Trophoblast cell (in vitro differentiated cells and primary cell): ENCODE results near the gene RBPJ.
A peak's percentile ranks its signal among the peaks of the same experiment; 100 is the strongest.

Experiments used
- DNase-seq, 2 donors: peaks; one replicate each; pipeline ENCODE4 v3.0.0-alpha.2; 2016
- H2AFZ ChIP-seq: 2 replicates; pipeline ENCODE4 v1.6.1; 2013; ENCODE audit warnings: low read length, moderate library complexity, mild to moderate bottlenecking; ENCODE audit not compliant: insufficient read depth, poor library complexity
- H2AK5ac ChIP-seq: 2 replicates; pipeline ENCODE4 v1.6.1; 2013; ENCODE audit warnings: mild to moderate bottlenecking, low read length
- H2BK120ac ChIP-seq: 2 replicates; pipeline ENCODE4 v1.6.1; 2013; ENCODE audit warnings: low read length, mild to moderate bottlenecking, moderate library complexity; ENCODE audit not compliant: insufficient read depth, poor library complexity
- H2BK12ac ChIP-seq: 2 replicates; pipeline ENCODE4 v1.6.1; 2013; ENCODE audit warnings: mild to moderate bottlenecking, low read length, moderate library complexity
- H2BK5ac ChIP-seq: 2 replicates; pipeline ENCODE4 v1.6.1; 2013; ENCODE audit warnings: low read length, low read depth, moderate library complexity, mild to moderate bottlenecking; ENCODE audit not compliant: poor library complexity
- H3K14ac ChIP-seq: 2 replicates; pipeline ENCODE4 v1.6.1; 2013; ENCODE audit warnings: mild to moderate bottlenecking, low read length
- H3K18ac ChIP-seq: 2 replicates; pipeline ENCODE4 v1.6.1; 2013; ENCODE audit warnings: mild to moderate bottlenecking, low read length
- H3K23ac ChIP-seq: 2 replicates; pipeline ENCODE4 v1.6.1; 2013; ENCODE audit warnings: low read length
- H3K27ac ChIP-seq: 2 replicates; pipeline ENCODE4 v1.5.1; 2013; ENCODE audit warnings: low read depth, mild to moderate bottlenecking, inconsistent platforms, low read length, moderate library complexity
- H3K27me3 ChIP-seq: 2 replicates; pipeline ENCODE4 v1.6.1; 2013; ENCODE audit warnings: inconsistent platforms, mild to moderate bottlenecking, low read length, moderate library complexity; ENCODE audit not compliant: insufficient read depth
- H3K36me3 ChIP-seq, 2 experiments: 1 replicate in 1 of 2; 2 replicates in 1 of 2; pipeline ENCODE4 v1.6.1; 2013; ENCODE audit warnings: low read length in 2 of 2, mild to moderate bottlenecking in 2 of 2, moderate library complexity in 1 of 2; ENCODE audit not compliant: insufficient read depth in 2 of 2, control insufficient read depth in 1 of 2
- H3K4ac ChIP-seq: 2 replicates; pipeline ENCODE4 v1.6.1; 2013; ENCODE audit warnings: low read depth, mild to moderate bottlenecking, low read length, moderate library complexity
- H3K4me1 ChIP-seq, 2 experiments: 1 replicate in 1 of 2; 2 replicates in 1 of 2; pipeline ENCODE4 v1.6.1; 2013; ENCODE audit warnings: low read length in 2 of 2, mild to moderate bottlenecking in 2 of 2, moderate library complexity in 1 of 2; ENCODE audit not compliant: insufficient read depth in 2 of 2, control insufficient read depth in 1 of 2
- H3K4me2 ChIP-seq: 2 replicates; pipeline ENCODE4 v1.6.1; 2013; ENCODE audit warnings: inconsistent platforms, mild to moderate bottlenecking, low read length, moderate library complexity
- H3K4me3 ChIP-seq: 2 replicates; pipeline ENCODE4 v1.5.1; 2013; ENCODE audit warnings: mild to moderate bottlenecking, low read depth, low read length, inconsistent platforms
- H3K79me1 ChIP-seq: one replicate; pipeline ENCODE4 v1.6.1; 2013; ENCODE audit warnings: low read length
- H3K79me2 ChIP-seq: 2 replicates; pipeline ENCODE4 v1.6.1; 2013; ENCODE audit warnings: low read length, mild to moderate bottlenecking; ENCODE audit not compliant: control insufficient read depth, insufficient read depth, poor library complexity
- H3K9ac ChIP-seq: 2 replicates; pipeline ENCODE4 v1.6.1; 2013; ENCODE audit warnings: mild to moderate bottlenecking, low read length
- H3K9me3 ChIP-seq: 2 replicates; pipeline ENCODE4 v1.6.1; 2013; ENCODE audit warnings: low read depth, mild to moderate bottlenecking, control low read depth, inconsistent platforms, low read length; ENCODE audit not compliant: insufficient read depth
- H4K12ac ChIP-seq: 2 replicates; pipeline ENCODE4 v1.6.1; 2013; ENCODE audit warnings: low read depth, mild to moderate bottlenecking, low read length, moderate library complexity
- H4K8ac ChIP-seq: 2 replicates; pipeline ENCODE4 v1.6.1; 2013; ENCODE audit warnings: low read depth, mild to moderate bottlenecking, low read length, moderate library complexity
- H4K91ac ChIP-seq: one replicate; pipeline ENCODE4 v1.6.1; 2013; ENCODE audit warnings: low read depth, mild to moderate bottlenecking, low read length, moderate library complexity
- WGBS: extraction: QIAGEN DNeasy Blood & Tissue Kit; methylation state at CpG from one replicate; pipeline ENCODE4 v1.1.7; 2013; ENCODE audit warnings: missing lambda C conversion rate; ENCODE audit not compliant: insufficient read length, insufficient coverage; ENCODE audit errors: extremely low coverage; 5-methylcytosine and 5-hydroxymethylcytosine counted together

RBPJ gene

GRCh38 chr4:26402458-26402857 is 81.6 kb downstream of the RBPJ start:
- WGBS: no CpG with 5 or more reads among the region's 3 CpGs

DNA sequence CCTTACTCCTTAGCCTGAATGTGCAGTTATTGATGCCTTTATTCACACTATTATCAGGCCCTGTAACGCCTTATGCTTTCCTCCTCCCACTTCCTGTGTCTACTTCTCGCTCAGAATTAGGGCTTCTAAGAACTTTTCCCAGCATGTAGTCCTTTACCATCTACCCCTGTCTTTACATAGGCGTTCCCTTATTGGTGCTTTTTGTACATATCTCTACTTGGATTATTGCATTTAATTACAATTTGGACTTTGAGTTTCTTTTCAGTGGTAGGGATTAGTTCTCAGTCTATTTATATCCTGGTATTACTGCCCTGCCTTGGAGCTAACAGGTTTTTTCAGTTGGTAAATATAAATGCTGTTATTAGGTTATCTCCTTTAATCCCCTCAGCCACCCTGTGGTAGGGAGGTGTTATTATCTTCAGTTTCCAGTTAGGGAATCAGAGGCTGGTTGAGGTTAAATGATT is 84.0 kb downstream of the RBPJ start:
- no peak overlapping the region for H2BK120ac ChIP-seq
- no peak overlapping the region for H4K91ac ChIP-seq
- H3K4me1 ChIP-seq: no peaks in the 10 kb centered on the region
- H2BK12ac ChIP-seq: no peak overlapping the region
- no peak overlapping the region for H2AK5ac ChIP-seq
- H2AFZ ChIP-seq: no peak overlapping the region
- WGBS: no CpG with 5 or more reads among the region's 3 CpGs
- no peaks in the 10 kb centered on the region for H3K79me2 ChIP-seq
- DNase-seq: no peak
- no peak overlapping the region for H4K12ac ChIP-seq
- H3K9me3 ChIP-seq: peaks cover 2% of the 10 kb centered on the region
- H3K4me3 ChIP-seq: no peak overlapping the region
- H2BK5ac ChIP-seq: no peak overlapping the region
- H3K4ac ChIP-seq: no peak overlapping the region
- H3K27ac ChIP-seq: no peak overlapping the region
- peaks cover 2% of the 10 kb centered on the region for H3K79me1 ChIP-seq
- H3K36me3 ChIP-seq: peaks cover 3 to 4% of the 10 kb centered on the region in 2 experiments
- H3K27me3 ChIP-seq: no peaks in the 10 kb centered on the region
- H3K9ac ChIP-seq: no peak overlapping the region
- no peak overlapping the region for H3K23ac ChIP-seq
- no peak overlapping the region for H3K4me2 ChIP-seq
- H4K8ac ChIP-seq: no peak overlapping the region
- H3K14ac ChIP-seq: no peak overlapping the region
- H3K18ac ChIP-seq: no peak overlapping the region

More at GRCh38 chr4:26402458-26402857, 81.6 kb downstream of the RBPJ start:
- Histone ChIP-seq H3K36me3 (peaks cover 0 to 4% of the 10 kb centered on the region in 2 experiments), H4K12ac (no peak overlapping the region), H3K27ac (no peak overlapping the region), H3K23ac (no peak overlapping the region), H3K79me1 (peaks cover 2% of the 10 kb centered on the region), H3K4me2 (no peak overlapping the region), H3K4me3 (no peak overlapping the region), H3K79me2 (no peaks in the 10 kb centered on the region), H3K9me3 (peaks cover 2% of the 10 kb centered on the region), H2BK120ac (no peak overlapping the region), H3K9ac (no peak overlapping the region), H2AK5ac (no peak overlapping the region), H3K4me1 (no peaks in the 10 kb centered on the region), H2AFZ (no peak overlapping the region), H2BK12ac (no peak overlapping the region), H2BK5ac (no peak overlapping the region), H4K8ac (no peak overlapping the region), H3K27me3 (no peaks in the 10 kb centered on the region), H3K14ac (no peak overlapping the region), H3K4ac (no peak overlapping the region), H3K18ac (no peak overlapping the region), H4K91ac (no peak overlapping the region)
- no peak for DNase-seq

- Histone ChIP-seq H3K27me3 (no peaks in the 10 kb centered on the region), H4K12ac (no peak overlapping the region), H3K14ac (no peak overlapping the region), H3K18ac (no peak overlapping the region), H2BK120ac (peak overlapping the region; percentile 46), H3K4me3 (no peak overlapping the region), H2BK12ac (no peak overlapping the region), H4K91ac (no peak overlapping the region), H2AK5ac (no peak overlapping the region), H4K8ac (no peak overlapping the region), H3K4me2 (no peak overlapping the region), H3K4me1 (no peaks in the 10 kb centered on the region), H2BK5ac (peak overlapping the region; percentile 66), H3K9me3 (peaks cover 2% of the 10 kb centered on the region), H3K4ac (no peak overlapping the region), H2AFZ (no peak overlapping the region), H3K79me1 (peaks cover 2% of the 10 kb centered on the region), H3K36me3 (peaks cover 3 to 4% of the 10 kb centered on the region in 2 experiments), H3K9ac (no peak overlapping the region), H3K23ac (no peak overlapping the region), H3K79me2 (no peaks in the 10 kb centered on the region), H3K27ac (no peak overlapping the region)
- no CpG with 5 or more reads among the region's 4 CpGs for WGBS
- no peak for DNase-seq
These were observed 85.6 kb downstream of the RBPJ start for GRCh38 chr4:26406346-26406975.

DNA sequence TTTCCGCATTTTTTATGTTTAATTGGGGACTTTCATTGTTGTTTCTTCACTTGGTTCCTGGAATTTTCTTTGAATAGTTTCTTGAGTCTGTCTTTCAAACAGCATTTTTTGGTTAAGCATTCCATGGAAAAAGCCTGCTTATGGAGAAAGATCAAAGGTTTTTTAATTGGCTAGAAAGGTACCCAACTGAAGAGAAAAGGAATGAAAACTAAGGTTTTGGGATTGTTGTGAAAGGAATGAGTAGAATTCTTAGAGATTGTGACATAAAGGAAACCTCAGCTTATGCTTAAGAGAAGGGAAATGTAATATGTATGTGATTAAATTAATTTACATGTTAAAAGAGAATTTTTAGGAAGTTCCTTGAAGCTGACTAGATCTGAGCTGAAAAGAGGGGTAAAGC is 86.7 kb downstream of the RBPJ start:
- Histone ChIP-seq H3K9ac (no peak overlapping the region), H3K4me2 (no peak overlapping the region), H3K27ac (no peak overlapping the region), H2BK12ac (no peak overlapping the region), H3K18ac (no peak overlapping the region), H3K36me3 (peaks cover 4 to 5% of the 10 kb centered on the region in 2 experiments), H4K12ac (no peak overlapping the region), H2BK5ac (no peak overlapping the region), H3K14ac (no peak overlapping the region), H2BK120ac (no peak overlapping the region), H3K4me1 (no peaks in the 10 kb centered on the region), H3K9me3 (peaks cover 2% of the 10 kb centered on the region), H3K79me1 (peaks cover 2% of the 10 kb centered on the region), H3K79me2 (no peaks in the 10 kb centered on the region), H2AFZ (no peak overlapping the region), H3K23ac (no peak overlapping the region), H3K4ac (no peak overlapping the region), H3K27me3 (no peaks in the 10 kb centered on the region), H3K4me3 (no peak overlapping the region), H4K91ac (no peak overlapping the region), H2AK5ac (no peak overlapping the region), H4K8ac (no peak overlapping the region)
- DNase-seq: peak in 1 of 2 donors; percentile 48
- WGBS: no CpG with 5 or more reads among the region's 1 CpG
